HG03442 (cell line): Measurements from ENCODE around the gene ANKRD11.
"Not testable (repeated sequence)": the region's sequence is repeated elsewhere in the genome, so short reads cannot be mapped to it uniquely, and the experiment has no call there.

Experiments used
- ATAC-seq: cut with Tn5 transposase; IDR thresholded peaks from one replicate; pipeline ENCODE4 v1.9.1; 2021; ENCODE audit warnings: mild to moderate bottlenecking, moderate library complexity; ENCODE audit not compliant: unreplicated experiment

Gene ANKRD11

GRCh38 chr16:89370601-89371000, 119.8 kb downstream of the ANKRD11 start:
- ATAC-seq = no peak

GRCh38 chr16:89370081-89370511, 120.3 kb downstream of the ANKRD11 start:
- ATAC-seq = no peak

- ATAC-seq = no peak
Measured at GRCh38 chr16:89369266-89369895, 121.0 kb downstream of the ANKRD11 start.

DNA sequence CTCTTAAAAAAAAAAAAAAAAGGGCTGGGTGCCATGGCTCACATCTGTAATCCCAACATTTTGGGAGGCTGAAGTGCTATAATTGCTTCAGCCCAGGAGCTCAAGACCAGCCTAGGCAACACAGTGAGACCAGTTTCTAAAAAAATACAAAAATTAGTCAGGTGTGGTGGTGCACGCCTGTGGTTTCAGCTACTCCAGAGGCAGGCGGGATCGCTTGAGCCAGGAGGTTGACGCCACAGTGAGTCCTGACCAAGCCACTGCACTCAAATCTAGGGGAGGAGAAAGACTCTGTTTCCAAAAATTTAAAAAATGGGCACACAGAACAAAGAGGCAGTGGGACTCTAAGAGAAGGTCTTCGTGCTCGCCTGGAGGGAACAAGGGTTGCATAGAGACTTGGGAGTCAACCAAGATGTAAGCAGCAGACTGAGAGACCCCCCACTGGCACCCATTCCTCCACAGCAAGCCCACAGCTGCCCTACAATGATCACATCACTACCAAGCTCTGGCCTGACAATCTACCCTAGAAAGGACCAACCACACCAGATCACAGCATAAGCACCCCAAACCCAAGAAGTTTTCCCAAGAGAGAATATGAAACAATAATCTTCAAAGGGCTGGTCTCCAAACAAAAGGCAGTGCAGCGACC, 121.6 kb downstream of the ANKRD11 start:
- no peak for ATAC-seq

DNA sequence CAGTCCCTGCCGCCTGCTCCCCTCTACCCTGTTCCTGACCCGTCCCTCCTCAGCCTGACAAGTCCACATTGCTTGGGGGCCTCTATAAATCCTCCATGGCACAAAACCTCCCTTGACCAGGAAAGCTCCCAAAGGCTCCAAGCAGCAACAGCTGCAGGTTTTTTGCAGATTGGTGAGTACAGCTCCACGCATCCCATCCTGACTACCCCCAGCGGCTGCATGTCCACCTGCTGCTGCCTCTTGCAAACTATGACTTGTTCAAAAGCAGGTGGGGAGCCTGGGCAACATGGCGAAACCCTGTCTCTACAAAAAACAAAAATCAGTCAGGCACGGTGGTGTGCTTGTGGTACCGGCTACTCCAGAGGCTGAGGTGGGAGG, 122.8 kb downstream of the ANKRD11 start:
- no peak for ATAC-seq

GRCh38 chr16:89366561-89367537, 123.5 kb downstream of the ANKRD11 start:
- ATAC-seq = no peak

GRCh38 chr16:89365996-89366395, 124.4 kb downstream of the ANKRD11 start:
- no peak for ATAC-seq

- ATAC-seq = no peak
Measured at GRCh38 chr16:89365044-89365467, 125.3 kb downstream of the ANKRD11 start.

GRCh38 chr16:89364606-89365005, 125.8 kb downstream of the ANKRD11 start:
- no peak for ATAC-seq

DNA sequence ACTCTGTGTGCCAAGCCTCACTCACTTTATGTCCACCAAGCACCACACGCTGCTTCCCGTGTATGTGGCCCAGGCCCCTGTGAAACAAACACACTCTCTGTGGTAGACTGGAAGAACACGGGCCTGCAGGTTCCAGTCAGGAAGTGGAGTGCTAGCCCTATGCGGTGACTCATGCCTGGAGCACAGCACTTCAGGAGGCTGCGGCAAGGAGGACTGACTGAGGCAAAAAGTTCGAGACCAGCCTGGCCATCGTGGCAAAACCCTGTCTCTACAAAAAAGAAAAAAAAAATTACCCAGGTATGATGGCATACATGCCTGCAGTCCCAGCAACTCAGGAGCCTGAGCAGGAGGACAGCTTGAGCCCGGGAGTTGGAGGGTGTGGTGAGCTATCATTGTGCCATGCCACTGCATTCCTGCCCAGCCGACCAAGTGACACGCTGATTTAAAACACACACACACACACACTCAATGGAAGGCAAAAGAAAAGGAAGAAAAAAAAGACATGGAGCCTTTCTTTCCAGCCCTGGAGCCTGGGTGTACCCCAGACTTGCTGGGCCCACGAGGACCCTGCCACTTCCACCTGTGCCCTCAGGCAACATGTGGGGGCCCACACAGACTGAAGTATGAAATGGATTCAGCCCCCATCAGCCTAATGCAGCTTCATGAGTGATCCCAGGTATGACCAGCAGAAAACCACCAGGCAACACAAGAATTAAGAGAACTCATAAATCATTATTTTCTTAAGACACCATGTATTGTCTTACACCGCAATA, 126.6 kb downstream of the ANKRD11 start:
- no peak for ATAC-seq

- not testable (repeated sequence) for ATAC-seq
Measured at GRCh38 chr16:89362540-89363223, 127.7 kb downstream of the ANKRD11 start.

- ATAC-seq = peak; percentile 48
Measured at GRCh38 chr16:89361751-89362539, 128.4 kb downstream of the ANKRD11 start.

GRCh38 chr16:89360760-89361435, 129.5 kb downstream of the ANKRD11 start:
- no peak for ATAC-seq

- no peak for ATAC-seq
Measured at GRCh38 chr16:89359264-89360147, 130.9 kb downstream of the ANKRD11 start.

- ATAC-seq = no peak
Measured at GRCh38 chr16:89358030-89359005, 132.0 kb downstream of the ANKRD11 start.

- no peak for ATAC-seq
Measured at GRCh38 chr16:89357055-89357816, 133.1 kb downstream of the ANKRD11 start.
